Stomach (tissue), 4 donors: ENCODE measurements around the gene QRICH1.

Experiments used
- CTCF ChIP-seq, 7 experiments: fragments of 450-650 bp in 4 of 7; fragments of 200-600 bp in 3 of 7; sonication (generic) in 3 of 7; IDR thresholded peaks; one replicate each; pipeline ENCODE4 v1.5.1; 2016 to 2019; ENCODE audit warnings: antibody characterized with exemption in 7 of 7, control low read depth in 2 of 7, mild to moderate bottlenecking in 1 of 7
- EP300 ChIP-seq: sonication (generic); formaldehyde crosslinking; IDR thresholded peaks from one replicate; pipeline ENCODE4 v1.6.1; 2017; ENCODE audit warnings: antibody characterized with exemption
- POLR2A ChIP-seq, 4 donors: fragments of 450-650 bp; IDR thresholded peaks; one replicate each; pipeline ENCODE4 v1.6.1; 2016; ENCODE audit warnings: antibody characterized with exemption in 4 of 4, control low read depth in 2 of 4, mild to moderate bottlenecking in 1 of 4, moderate library complexity in 1 of 4
- POLR2AphosphoS5 ChIP-seq, 3 donors: sonication (generic); formaldehyde crosslinking; IDR thresholded peaks; one replicate each; pipeline ENCODE4 v1.6.1; 2016; ENCODE audit warnings: antibody characterized with exemption in 3 of 3

GRCh38 chr3:49053543-49053942 lies 40.3 kb downstream of the QRICH1 start:
- no peak for TF ChIP-seq CTCF (IDR thresholded peaks at IDR 0.05)
- TF ChIP-seq EP300 = no peak
- no peak for TF ChIP-seq POLR2AphosphoS5 (IDR thresholded peaks at IDR 0.05)
- no peak for TF ChIP-seq POLR2A (IDR thresholded peaks at IDR 0.05)
